ENCODE data around the gene THAP12.

The THAP12 gene

DNA sequence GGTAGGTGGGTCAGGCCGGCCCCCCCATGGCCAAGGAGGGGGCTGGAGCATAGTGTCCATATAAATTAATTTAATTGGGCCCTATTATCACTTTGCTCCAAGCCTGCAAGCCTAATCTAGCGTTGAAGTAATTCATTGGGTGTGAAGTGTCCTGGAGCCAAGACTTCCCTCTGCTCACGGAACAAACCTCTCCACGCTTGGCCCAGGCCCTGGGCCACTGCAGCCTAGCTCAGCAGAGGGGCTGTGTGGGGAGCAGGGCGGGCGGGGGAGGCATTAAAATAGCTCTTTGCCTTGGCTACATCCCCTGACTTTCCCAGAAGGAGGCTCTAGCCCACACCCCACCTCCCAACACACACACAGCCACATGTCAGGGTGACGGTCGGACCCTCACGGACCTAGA, 73.5 kb downstream of the THAP12 start:
- no peak for DNase-seq (ENCODE audit: low read depth in 2 of 2)

- no peak for DNase-seq (ENCODE audit: low read depth in 2 of 2)
Observed at GRCh38 chr11:76303399-76303798, 77.5 kb downstream of the THAP12 start.

DNA sequence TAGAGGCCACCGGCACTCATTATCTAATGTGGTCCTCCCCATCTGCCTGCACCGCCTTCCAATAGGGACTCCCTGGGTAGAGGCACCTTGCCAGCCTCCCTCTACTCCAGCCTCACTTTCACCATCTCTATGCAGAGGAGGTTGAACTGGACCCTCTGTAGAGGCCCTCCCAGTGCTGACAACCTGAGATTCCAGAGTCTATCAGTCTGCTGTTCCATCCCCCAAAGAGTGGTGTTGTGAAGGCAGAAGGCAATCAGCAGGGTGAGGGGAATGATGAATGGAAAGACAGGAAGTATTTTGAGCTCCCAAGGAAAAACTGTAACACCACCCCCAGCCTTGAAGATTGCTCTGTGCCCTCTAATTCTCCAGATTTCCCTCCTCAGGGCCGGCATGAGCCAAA, 77.9 kb downstream of the THAP12 start:
- no peak for DNase-seq (ENCODE audit: low read depth in 2 of 2)
